MM.1S (cell line): Measurements from ENCODE around the gene AQP12A.

ENCODE experiments used
- DNase-seq: peaks from one replicate; pipeline ENCODE4 v3.0.0-alpha.2; 2015
- H2AFZ ChIP-seq: fragments of 300-600 bp; sonication (generic); 2 replicates; pipeline ENCODE4 v1.6.0; 2016; ENCODE audit warnings: antibody characterized with exemption, low read length
- H3F3A ChIP-seq: fragments of 300-600 bp; sonication (generic); 2 replicates; pipeline ENCODE4 v1.6.1; 2016; ENCODE audit warnings: mild to moderate bottlenecking, antibody characterized with exemption, low read length, moderate library complexity, mixed read lengths; ENCODE audit not compliant: insufficient read depth
- H3K27ac ChIP-seq: fragments of 300-600 bp; sonication (generic); 2 replicates; pipeline ENCODE4 v1.5.1; 2016; ENCODE audit warnings: mild to moderate bottlenecking, low read length
- H3K27me3 ChIP-seq: fragments of 300-600 bp; sonication (generic); replicated peaks from 2 replicates; pipeline ENCODE4 v1.6.0; 2016; ENCODE audit warnings: low read length; ENCODE audit not compliant: insufficient read depth
- H3K36me3 ChIP-seq: fragments of 300-600 bp; sonication (generic); replicated peaks from 2 replicates; pipeline ENCODE4 v1.6.1; 2016; ENCODE audit warnings: mild to moderate bottlenecking, low read length, mixed read lengths; ENCODE audit not compliant: insufficient read depth
- H3K4me1 ChIP-seq: fragments of 300-600 bp; sonication (generic); 2 replicates; pipeline ENCODE4 v1.6.1; 2016; ENCODE audit warnings: low read length, mixed read lengths
- H3K4me2 ChIP-seq: fragments of 300-600 bp; sonication (generic); 2 replicates; pipeline ENCODE4 v1.6.0; 2016; ENCODE audit warnings: low read depth, low read length
- H3K4me3 ChIP-seq: fragments of 300-600 bp; sonication (generic); 2 replicates; pipeline ENCODE4 v1.5.1; 2016; ENCODE audit warnings: low read length, mixed read lengths
- H3K79me2 ChIP-seq: fragments of 300-600 bp; sonication (generic); 2 replicates; pipeline ENCODE4 v1.6.1; 2016; ENCODE audit warnings: mixed run types, low read length, mixed read lengths
- H3K9ac ChIP-seq: fragments of 300-600 bp; sonication (generic); 2 replicates; pipeline ENCODE4 v1.6.1; 2016; ENCODE audit warnings: low read length, mixed read lengths
- H3K9me2 ChIP-seq: fragments of 300-600 bp; sonication (generic); replicated peaks from 2 replicates; pipeline ENCODE4 v1.6.1; 2016; ENCODE audit warnings: mild to moderate bottlenecking, low read length, mixed read lengths; ENCODE audit not compliant: insufficient read depth
- H3K9me3 ChIP-seq: fragments of 300-600 bp; sonication (generic); replicated peaks from 2 replicates; pipeline ENCODE4 v1.6.1; 2016; ENCODE audit warnings: mild to moderate bottlenecking, low read length, mixed read lengths; ENCODE audit not compliant: insufficient read depth
- H4K20me1 ChIP-seq: fragments of 300-600 bp; sonication (generic); 2 replicates; pipeline ENCODE4 v1.6.1; 2016; ENCODE audit warnings: mild to moderate bottlenecking, low read length, moderate library complexity, mixed read lengths; ENCODE audit not compliant: insufficient read depth
- CTCF ChIP-seq: fragments of 300-600 bp; sonication (generic); IDR thresholded peaks from 2 replicates; pipeline ENCODE4 v1.5.1; 2016; ENCODE audit warnings: antibody characterized with exemption, low read length, mixed read lengths
- EZH2 ChIP-seq: fragments of 300-600 bp; sonication (generic); optimal IDR thresholded peaks from 2 replicates; pipeline ENCODE3; 2017; ENCODE audit warnings: low read depth, mild to moderate bottlenecking, antibody characterized with exemption, low read length, mixed read lengths
- EZH2phosphoT487 ChIP-seq: fragments of 300-600 bp; sonication (generic); IDR thresholded peaks from 2 replicates; pipeline ENCODE4 v1.6.1; 2018; ENCODE audit warnings: antibody characterized with exemption, low read length

AQP12A gene

GRCh38 chr2:240716130-240716798 is 24.6 kb downstream of the AQP12A start:
- H3K36me3 ChIP-seq: no peaks in the 10 kb centered on the region
- no peak overlapping the region for H3K27ac ChIP-seq
- TF ChIP-seq CTCF (no peak), EZH2phosphoT487 (no peak), EZH2 (no peak)
- no peaks in the 10 kb centered on the region for H3K4me1 ChIP-seq
- no peak overlapping the region for H2AFZ ChIP-seq
- no peaks in the 10 kb centered on the region for H4K20me1 ChIP-seq
- no peaks in the 10 kb centered on the region for H3F3A ChIP-seq
- H3K9ac ChIP-seq: no peak overlapping the region
- H3K4me3 ChIP-seq: no peak overlapping the region
- no peaks in the 10 kb centered on the region for H3K9me3 ChIP-seq
- no peak for DNase-seq
- peaks cover 83% of the 10 kb centered on the region for H3K27me3 ChIP-seq
- no peaks in the 10 kb centered on the region for H3K79me2 ChIP-seq
- H3K4me2 ChIP-seq: no peak overlapping the region
- no peaks in the 10 kb centered on the region for H3K9me2 ChIP-seq

GRCh38 chr2:240717181-240717641 is 25.5 kb downstream of the AQP12A start:
- H3K27ac ChIP-seq: no peak overlapping the region
- no peaks in the 10 kb centered on the region for H3F3A ChIP-seq
- no peak overlapping the region for H3K4me3 ChIP-seq
- no peak for DNase-seq
- H3K36me3 ChIP-seq: no peaks in the 10 kb centered on the region
- H3K79me2 ChIP-seq: no peaks in the 10 kb centered on the region
- no peaks in the 10 kb centered on the region for H3K9me3 ChIP-seq
- no peaks in the 10 kb centered on the region for H3K9me2 ChIP-seq
- no peak overlapping the region for H3K4me2 ChIP-seq
- H3K4me1 ChIP-seq: no peaks in the 10 kb centered on the region
- H4K20me1 ChIP-seq: no peaks in the 10 kb centered on the region
- TF ChIP-seq CTCF (no peak), EZH2phosphoT487 (no peak), EZH2 (no peak)
- no peak overlapping the region for H2AFZ ChIP-seq
- H3K9ac ChIP-seq: no peak overlapping the region
- H3K27me3 ChIP-seq: peaks cover 82% of the 10 kb centered on the region

GRCh38 chr2:240717681-240718581 is 26.3 kb downstream of the AQP12A start:
- Histone ChIP-seq H3K4me1 (no peaks in the 10 kb centered on the region), H4K20me1 (no peaks in the 10 kb centered on the region), H3K36me3 (no peaks in the 10 kb centered on the region), H3K9me2 (no peaks in the 10 kb centered on the region), H3F3A (no peaks in the 10 kb centered on the region), H3K27ac (no peak overlapping the region), H3K9ac (no peak overlapping the region), H3K9me3 (no peaks in the 10 kb centered on the region), H3K79me2 (no peaks in the 10 kb centered on the region), H3K4me3 (no peak overlapping the region), H3K4me2 (no peak overlapping the region), H2AFZ (no peak overlapping the region), H3K27me3 (peaks cover 82% of the 10 kb centered on the region)
- no peak for TF ChIP-seq EZH2
- TF ChIP-seq EZH2phosphoT487: no peak
- no peak for TF ChIP-seq CTCF
- DNase-seq: no peak
